GM06990 (cell line): ENCODE results near the gene SYK.

Experiments used
- DNase-seq: peaks from one replicate; pipeline ENCODE4 v3.0.0-alpha.2; 2011; ENCODE audit not compliant: insufficient read length; ENCODE audit errors: extremely low read depth
- H3K27me3 ChIP-seq: replicated peaks from 2 replicates; pipeline ENCODE4 v1.6.0; 2011; ENCODE audit warnings: low read length; ENCODE audit not compliant: control insufficient read depth, insufficient read depth
- H3K36me3 ChIP-seq: 2 replicates; pipeline ENCODE4 v1.5.1; 2011; ENCODE audit warnings: low read length; ENCODE audit not compliant: control insufficient read depth, insufficient read depth
- H3K4me3 ChIP-seq: replicated peaks from 2 replicates; pipeline ENCODE4 v1.5.1; 2011; ENCODE audit warnings: low read depth, mild to moderate bottlenecking, control low read depth, low read length
- CTCF ChIP-seq: IDR thresholded peaks from 2 replicates; pipeline ENCODE4 v1.5.1; 2011; ENCODE audit warnings: low read length, control low read depth, mild to moderate bottlenecking, inconsistent platforms; ENCODE audit not compliant: insufficient read depth, poor library complexity, severe bottlenecking

SYK gene

GRCh38 chr9:90827181-90827871, 25.7 kb downstream of the SYK start:
- Histone ChIP-seq H3K27me3 (no peaks in the 10 kb centered on the region), H3K4me3 (peak overlapping the region; percentile 43), H3K36me3 (no peaks in the 10 kb centered on the region)
- TF ChIP-seq CTCF: no peak
- peak; percentile 61 for DNase-seq

GRCh38 chr9:90830051-90830450, 28.4 kb downstream of the SYK start:
- TF ChIP-seq CTCF: peak; percentile 19
- H3K36me3 ChIP-seq: no peaks in the 10 kb centered on the region
- DNase-seq: no peak
- no peaks in the 10 kb centered on the region for H3K27me3 ChIP-seq
- H3K4me3 ChIP-seq: no peak overlapping the region; the same call in 1 of the 2 replicates

DNA sequence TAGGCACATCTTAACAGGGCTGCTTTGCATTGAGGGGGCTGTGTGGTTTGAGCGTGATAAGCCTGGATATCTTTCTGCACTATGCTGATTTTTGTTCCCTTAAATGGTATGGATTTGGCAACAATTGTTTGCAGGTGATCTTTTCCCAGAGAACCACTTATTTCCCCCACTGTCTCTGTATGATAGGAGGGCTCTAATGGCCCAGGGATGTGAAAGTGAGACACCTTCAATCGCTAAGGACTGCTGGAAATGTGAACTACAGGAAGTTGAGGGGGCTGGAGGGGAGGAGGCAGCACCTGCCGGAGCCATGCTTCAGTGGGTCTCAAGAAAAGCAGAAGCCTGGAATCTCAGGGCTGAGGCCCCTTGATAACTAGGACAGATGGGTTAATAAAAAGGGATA, 29.4 kb downstream of the SYK start:
- H3K27me3 ChIP-seq: no peaks in the 10 kb centered on the region
- no peak overlapping the region for H3K4me3 ChIP-seq
- no peaks in the 10 kb centered on the region for H3K36me3 ChIP-seq
- DNase-seq: peak; percentile 69
- no peak for TF ChIP-seq CTCF

- TF ChIP-seq CTCF: no peak
- DNase-seq: no peak
Measured at GRCh38 chr9:90832261-90832660, 30.6 kb downstream of the SYK start.

GRCh38 chr9:90834828-90835595, 33.4 kb downstream of the SYK start:
- peak; percentile 10 for TF ChIP-seq CTCF
- H3K36me3 ChIP-seq: no peaks in the 10 kb centered on the region; the same call in 1 of the 2 replicates
- no peak overlapping the region for H3K4me3 ChIP-seq
- H3K27me3 ChIP-seq: no peaks in the 10 kb centered on the region
- no peak for DNase-seq

More at GRCh38 chr9:90832261-90832660, 30.6 kb downstream of the SYK start:
- Histone ChIP-seq H3K27me3 (no peaks in the 10 kb centered on the region), H3K4me3 (no peak overlapping the region), H3K36me3 (no peaks in the 10 kb centered on the region)
